Ovary (tissue), 3 donors: ENCODE results near the gene CTBP1.
"Not testable (repeated sequence)": the region's sequence is repeated elsewhere in the genome, so short reads cannot be mapped to it uniquely, and the experiment has no call there.

Experiments
- CTCF ChIP-seq, 3 donors: fragments of 450-650 bp in 2 of 3; fragments of 200-600 bp in 1 of 3; IDR thresholded peaks; one replicate each; pipeline versions ENCODE4 v1.5.1 to v1.8.0; 2016 to 2022; ENCODE audit warnings: antibody characterized with exemption in 3 of 3, mild to moderate bottlenecking in 1 of 3
- EP300 ChIP-seq: sonication (generic); formaldehyde crosslinking; IDR thresholded peaks from one replicate; pipeline ENCODE4 v1.6.1; 2017; ENCODE audit warnings: antibody characterized with exemption
- donor health status: DM: no; HTN: no; CAD: no.

GRCh38 chr4:1292703-1293011 is 43.7 kb upstream of the CTBP1 start:
- TF ChIP-seq CTCF (IDR thresholded peaks at IDR 0.05); EP300: not testable (repeated sequence)
